Neural cell (in vitro differentiated cells): ENCODE results near the gene GRIN1.

ENCODE experiments used
- CTCF ChIP-seq: fragments of 450-650 bp; IDR thresholded peaks from 2 replicates; pipeline ENCODE4 v1.5.1; 2014; ENCODE audit warnings: antibody characterized with exemption, mild to moderate bottlenecking, moderate library complexity; ENCODE audit not compliant: poor library complexity, severe bottlenecking
- EZH2 ChIP-seq: fragments of 200-600, 300-800 bp; shearing (Covaris generic), sonication (generic); IDR thresholded peaks from 2 replicates; pipeline ENCODE4 v1.6.1; 2014; ENCODE audit warnings: antibody characterized with exemption, low read length, borderline replicate concordance, mild to moderate bottlenecking; ENCODE audit not compliant: insufficient read depth, poor library complexity, severe bottlenecking
- POLR2AphosphoS5 ChIP-seq: IDR thresholded peaks from 2 replicates; pipeline ENCODE4 v1.6.1; 2012
- REST ChIP-seq: IDR thresholded peaks from 2 replicates; pipeline ENCODE4 v1.6.1; 2012; ENCODE audit warnings: borderline replicate concordance

- no peak for TF ChIP-seq CTCF
- no peak for TF ChIP-seq REST
- no peak for TF ChIP-seq EZH2
- TF ChIP-seq POLR2AphosphoS5 = no peak
Measured at GRCh38 chr9:137191691-137192447, 52.9 kb downstream of the GRIN1 start.
